GM23248 (cell line): ENCODE measurements around the gene GALNT10.

ENCODE experiments used
- EZH2 ChIP-seq: fragments of 200-600 bp; sonication (generic); IDR thresholded peaks from 2 replicates; pipeline ENCODE4 v1.6.1; 2018; ENCODE audit warnings: antibody characterized with exemption, mild to moderate bottlenecking; ENCODE audit not compliant: insufficient read depth, poor library complexity, severe bottlenecking
- EZH2phosphoT487 ChIP-seq: fragments of 200-600 bp; sonication (generic); IDR thresholded peaks from 2 replicates; pipeline ENCODE4 v1.6.1; 2018; ENCODE audit warnings: antibody characterized with exemption, moderate library complexity, mild to moderate bottlenecking, low read depth; ENCODE audit not compliant: insufficient read depth

DNA sequence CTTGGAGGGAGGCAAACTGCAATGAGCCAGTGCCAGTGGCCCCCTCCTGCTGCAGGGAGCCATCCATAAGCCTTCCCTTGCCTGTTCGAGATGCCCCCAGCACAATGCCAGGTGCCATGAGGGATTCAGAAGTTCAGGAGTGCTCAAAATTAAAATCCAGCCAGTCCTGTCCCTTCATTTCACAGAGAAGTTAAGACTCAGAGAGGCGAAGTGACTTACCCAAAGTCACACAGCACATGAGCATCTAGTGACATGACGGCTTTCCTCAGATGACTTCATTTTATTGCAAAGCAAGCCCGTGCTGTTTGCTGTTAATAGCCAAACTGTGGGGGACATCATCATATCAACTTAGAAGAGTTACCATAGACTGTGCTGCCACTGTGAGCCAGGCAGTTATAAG lies 185.9 kb downstream of the GALNT10 start:
- TF ChIP-seq EZH2phosphoT487 (no peak), EZH2 (no peak)
